Kidney (tissue), 14 donors: ENCODE results near the gene ABCB10. TPM values are rescaled to one million over a fixed set of nuclear protein-coding genes. Genes with fewer than 3 reads are reported as not detected.

Experiments used
- DNase-seq, 5 donors: peaks; one replicate each; pipeline ENCODE4 v3.0.0-alpha.2; 2013 to 2020
- FAIRE-seq: peaks from 2 replicates; lab custom pipeline; 2012; peaks lifted over from hg19 to GRCh38; lab: Jason Lieb, UNC
- H3K27ac ChIP-seq, 2 donors: one replicate each; pipeline ENCODE4 v1.7.0; 2013; ENCODE audit warnings: low read depth in 2 of 2, low read length in 2 of 2, inconsistent platforms in 1 of 2
- H3K27me3 ChIP-seq: one replicate; pipeline ENCODE4 v1.7.1; 2013; ENCODE audit warnings: low read length, inconsistent platforms; ENCODE audit not compliant: control insufficient read depth, insufficient read depth
- H3K36me3 ChIP-seq, 3 donors: one replicate each; pipeline versions ENCODE4 v1.7.0 to v1.7.1; 2013; ENCODE audit warnings: low read length in 3 of 3, control low read depth in 1 of 3, inconsistent platforms in 1 of 3; ENCODE audit not compliant: insufficient read depth in 3 of 3, control insufficient read depth in 2 of 3
- H3K4me1 ChIP-seq, 3 donors: one replicate each; pipeline versions ENCODE4 v1.7.0 to v1.7.1; 2013; ENCODE audit warnings: low read length in 3 of 3, inconsistent platforms in 1 of 3, low read depth in 1 of 3; ENCODE audit not compliant: control insufficient read depth in 2 of 3, insufficient read depth in 2 of 3
- H3K4me3 ChIP-seq, 3 donors: one replicate each; pipeline versions ENCODE4 v1.7.0 to v1.8.1; 2013; ENCODE audit warnings: low read length in 3 of 3, control low read depth in 1 of 3, inconsistent platforms in 1 of 3
- H3K9ac ChIP-seq, 3 donors: one replicate each; pipeline versions ENCODE4 v1.7.0 to v1.7.1; 2013; ENCODE audit warnings: low read length in 3 of 3, control low read depth in 1 of 3, inconsistent platforms in 1 of 3
- H3K9me3 ChIP-seq, 3 donors: one replicate each; pipeline versions ENCODE4 v1.7.0 to v1.7.1; 2013; ENCODE audit warnings: low read length in 3 of 3, control low read depth in 1 of 3, inconsistent platforms in 1 of 3; ENCODE audit not compliant: control insufficient read depth in 2 of 3, insufficient read depth in 1 of 3
- intact Hi-C: fragments of 100-400 bp; cut with DNase I; formaldehyde crosslinking; loops from one replicate; pipeline ENCODE4 v1.11.1; 2022
- polyA plus RNA-seq: library from polyadenylated mRNA; stranded (reverse); fragments of 350-450 nt; fragmentation: Illumina TruSeq; extraction: RNeasy Lipid Tissue Mini Kit (QIAGEN cat#74804); gene quantifications from one replicate; pipeline ENCODE4 v1.2.3, GENCODE V29; 2014; ENCODE audit warnings: low read depth, low replicate concordance; ENCODE audit not compliant: insufficient read depth
- total RNA-seq: library from RNA; stranded (reverse); fragmentation: NEBNext Ultra II Directional; extraction: Animal tissue kit (Norgen Biotek cat#: 25700); gene quantifications from one replicate; pipeline ENCODE4 v1.2.1, GENCODE V29; 2021
- TF ChIP-seq, protein P1 (sequence below): IDR thresholded peaks from 3 replicates; pipeline ENCODE4 v1.5.1; 2012; ENCODE audit warnings: mild to moderate bottlenecking, moderate library complexity, borderline replicate concordance; ENCODE audit not compliant: insufficient read depth; ENCODE audit errors: extremely low read depth
- donor health status: control.
- donor health status: control.
- donor health status: control.
- donor health status: control.
- donor health status: control.
- donor health status: DM: yes; HTN: yes; CAD: no.
- donor health status: Normal renal cell carcinoma (clear cell type).

ABCB10 gene
- total and polyA plus RNA-seq, 2 donors from 2014 or later, result 4.5 to 15.4 TPM

DNA sequence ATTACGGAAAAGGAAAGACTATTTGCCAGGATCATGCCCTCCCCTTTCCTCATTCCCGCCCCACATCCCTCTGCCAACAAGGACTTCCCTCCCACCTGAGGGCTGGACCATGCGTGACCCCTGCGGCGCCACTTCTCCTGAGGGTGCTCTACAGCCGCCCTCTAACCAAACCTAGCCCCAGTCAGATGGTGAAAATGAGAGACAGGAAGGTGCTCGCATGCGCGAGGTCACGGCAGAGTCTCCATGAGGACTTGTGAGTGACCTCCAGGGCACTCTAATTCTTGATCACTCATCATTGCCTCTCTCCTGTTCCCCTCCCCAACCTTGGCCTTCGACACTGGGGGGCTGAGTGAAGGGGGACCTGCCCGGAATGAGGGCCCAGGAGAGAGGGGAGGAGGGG, 35.3 kb upstream of the ABCB10 start:
- Histone ChIP-seq H3K9ac (no peak overlapping the region), H3K27me3 (no peaks in the 10 kb centered on the region), H3K36me3 (peaks cover 0 to 13% (median 9%) of the 10 kb centered on the region in 3 donors), H3K4me3 (no peak overlapping the region), H3K27ac (no peak overlapping the region), H3K9me3 (no peaks in the 10 kb centered on the region), H3K4me1 (no peaks in the 10 kb centered on the region)
- intact Hi-C loops, result no loop called here
- TF ChIP-seq, protein P1, sequence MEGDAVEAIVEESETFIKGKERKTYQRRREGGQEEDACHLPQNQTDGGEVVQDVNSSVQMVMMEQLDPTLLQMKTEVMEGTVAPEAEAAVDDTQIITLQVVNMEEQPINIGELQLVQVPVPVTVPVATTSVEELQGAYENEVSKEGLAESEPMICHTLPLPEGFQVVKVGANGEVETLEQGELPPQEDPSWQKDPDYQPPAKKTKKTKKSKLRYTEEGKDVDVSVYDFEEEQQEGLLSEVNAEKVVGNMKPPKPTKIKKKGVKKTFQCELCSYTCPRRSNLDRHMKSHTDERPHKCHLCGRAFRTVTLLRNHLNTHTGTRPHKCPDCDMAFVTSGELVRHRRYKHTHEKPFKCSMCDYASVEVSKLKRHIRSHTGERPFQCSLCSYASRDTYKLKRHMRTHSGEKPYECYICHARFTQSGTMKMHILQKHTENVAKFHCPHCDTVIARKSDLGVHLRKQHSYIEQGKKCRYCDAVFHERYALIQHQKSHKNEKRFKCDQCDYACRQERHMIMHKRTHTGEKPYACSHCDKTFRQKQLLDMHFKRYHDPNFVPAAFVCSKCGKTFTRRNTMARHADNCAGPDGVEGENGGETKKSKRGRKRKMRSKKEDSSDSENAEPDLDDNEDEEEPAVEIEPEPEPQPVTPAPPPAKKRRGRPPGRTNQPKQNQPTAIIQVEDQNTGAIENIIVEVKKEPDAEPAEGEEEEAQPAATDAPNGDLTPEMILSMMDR, result no peak
- FAIRE-seq, result no peak
- no peak for DNase-seq

DNA sequence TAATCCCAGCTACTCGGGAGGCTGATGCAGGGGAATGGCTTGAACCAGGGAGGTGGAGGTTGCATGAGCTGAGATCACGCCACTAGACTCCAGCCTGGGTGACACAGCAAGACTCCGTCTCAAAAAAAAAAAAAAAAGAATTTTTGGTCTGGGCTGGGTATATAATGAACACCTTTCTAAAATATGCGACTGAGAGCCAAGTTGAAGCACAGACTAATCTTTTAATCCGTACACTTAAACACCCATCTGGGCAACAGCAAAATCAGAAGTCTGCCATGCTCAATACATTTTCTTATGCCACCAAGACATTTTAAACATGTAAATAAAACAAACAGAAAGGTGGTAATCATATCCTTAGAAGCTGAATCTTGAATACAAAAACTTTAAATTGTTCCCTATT, 31.6 kb upstream of the ABCB10 start:
- DNase-seq, result no peak
- Histone ChIP-seq H3K9ac (no peak overlapping the region), H3K27me3 (no peaks in the 10 kb centered on the region), H3K27ac (no peak overlapping the region), H3K9me3 (no peaks in the 10 kb centered on the region), H3K4me3 (no peak overlapping the region), H3K36me3 (peaks cover 0 to 13% (median 9%) of the 10 kb centered on the region in 3 donors), H3K4me1 (no peaks in the 10 kb centered on the region)
- TF ChIP-seq, protein P1, result no peak
- no peak for FAIRE-seq
- intact Hi-C loops, result no loop called here

DNA sequence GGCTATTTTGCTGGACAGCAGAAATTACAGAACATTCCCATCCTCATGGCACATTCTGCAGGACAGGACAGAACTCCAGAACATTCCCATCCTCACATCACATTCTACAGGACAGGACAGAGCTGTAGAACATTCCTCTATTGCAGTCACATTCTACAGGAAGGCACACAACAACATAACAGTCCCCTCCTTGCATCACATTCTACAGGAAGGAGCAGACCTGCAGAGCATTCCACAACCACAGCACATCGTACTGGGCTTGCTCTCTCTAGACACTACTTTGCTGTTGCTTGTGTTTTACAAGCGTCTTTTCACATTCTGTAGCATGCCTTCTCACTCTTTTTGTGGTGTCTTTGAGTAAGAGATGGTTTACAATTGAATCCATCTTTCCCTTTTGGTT, 26.8 kb upstream of the ABCB10 start:
- intact Hi-C loops, result no loop called here
- Histone ChIP-seq H3K27ac (no peak overlapping the region), H3K9me3 (no peaks in the 10 kb centered on the region), H3K4me1 (no peaks in the 10 kb centered on the region), H3K27me3 (no peaks in the 10 kb centered on the region), H3K4me3 (no peak overlapping the region), H3K9ac (no peak overlapping the region), H3K36me3 (no peaks in the 10 kb centered on the region)
- FAIRE-seq, result no peak
- TF ChIP-seq, protein P1, result no peak
- no peak for DNase-seq

DNA sequence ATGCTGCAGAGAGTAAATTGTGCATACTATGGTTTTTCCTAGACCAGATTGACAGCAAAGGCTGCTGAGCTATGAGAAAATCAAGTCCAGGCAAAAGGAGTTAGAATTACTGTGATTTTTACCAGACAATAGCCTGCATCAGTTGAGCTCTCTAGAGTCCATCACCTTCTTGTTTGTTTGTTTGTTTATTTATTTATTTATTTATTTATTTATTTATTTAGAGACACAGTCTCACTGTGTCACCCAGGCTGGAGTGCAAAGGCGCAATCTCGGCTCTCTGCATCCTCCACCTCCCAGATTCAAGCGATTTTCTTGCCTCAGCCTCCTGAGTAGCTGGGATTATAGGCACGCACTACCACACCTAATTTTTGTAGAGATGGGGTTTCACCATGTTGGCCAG, 24.2 kb upstream of the ABCB10 start:
- Histone ChIP-seq H3K36me3 (no peaks in the 10 kb centered on the region), H3K9ac (no peak overlapping the region), H3K27me3 (no peaks in the 10 kb centered on the region), H3K9me3 (no peaks in the 10 kb centered on the region), H3K4me1 (peaks cover 0 to 6% (median 0%) of the 10 kb centered on the region in 3 donors), H3K27ac (no peak overlapping the region), H3K4me3 (no peak overlapping the region)
- intact Hi-C loops, result no loop called here
- FAIRE-seq (no peak), DNase-seq (no peak)
- TF ChIP-seq, protein P1, result no peak
